CD14-positive monocyte (primary cell): ENCODE measurements around the gene GPR55. TPM values are rescaled to one million over a fixed set of nuclear protein-coding genes. Genes with fewer than 3 reads are reported as not detected.

Source experiments
- DNase-seq, 3 donors: peaks; one replicate each; pipeline ENCODE4 v3.0.0-alpha.2; 2011 to 2022
- H2AFZ ChIP-seq: 2 replicates; pipeline ENCODE4 v1.6.0; 2012; ENCODE audit warnings: mild to moderate bottlenecking, low read depth, low read length, inconsistent platforms; ENCODE audit not compliant: insufficient read depth, poor library complexity, severe bottlenecking
- H3K27ac ChIP-seq, 2 donors: 1 replicate in 1 of 2; 2 replicates in 1 of 2; pipeline ENCODE4 v1.5.1; 2012 to 2013; ENCODE audit warnings: low read length in 2 of 2, control low read depth in 1 of 2, inconsistent platforms in 1 of 2, low read depth in 1 of 2, mild to moderate bottlenecking in 1 of 2
- H3K27me3 ChIP-seq, 2 donors: one replicate each; pipeline versions ENCODE4 v1.6.0 to v1.6.1; 2011 to 2013; ENCODE audit warnings: low read length in 2 of 2; ENCODE audit not compliant: control insufficient read depth in 2 of 2, insufficient read depth in 2 of 2
- H3K36me3 ChIP-seq, 2 donors: replicated peaks in 1 of 2; 1 replicate in 1 of 2; 2 replicates in 1 of 2; pipeline versions ENCODE4 v1.5.1 to v1.6.1; 2012 to 2013; ENCODE audit warnings: low read length in 2 of 2, control low read depth in 1 of 2, inconsistent platforms in 1 of 2, mild to moderate bottlenecking in 1 of 2; ENCODE audit not compliant: insufficient read depth in 2 of 2, control insufficient read depth in 1 of 2
- H3K4me1 ChIP-seq, 2 donors: 1 replicate in 1 of 2; 2 replicates in 1 of 2; pipeline versions ENCODE4 v1.5.1 to v1.6.1; 2012 to 2013; ENCODE audit warnings: low read length in 2 of 2, control low read depth in 1 of 2, inconsistent platforms in 1 of 2, mild to moderate bottlenecking in 1 of 2, moderate library complexity in 1 of 2; ENCODE audit not compliant: insufficient read depth in 2 of 2, control insufficient read depth in 1 of 2
- H3K4me2 ChIP-seq: replicated peaks from 2 replicates; pipeline ENCODE3; 2012; ENCODE audit warnings: low read length, moderate library complexity, mild to moderate bottlenecking; ENCODE audit not compliant: poor library complexity, severe bottlenecking; ENCODE audit errors: extremely low read depth
- H3K4me3 ChIP-seq, 3 experiments: fragments of 200-600 bp in 1 of 3; sonication (generic) in 1 of 3; replicated peaks in 1 of 3; 1 replicate in 2 of 3; 2 replicates in 1 of 3; pipeline ENCODE4 v1.5.1; 2011 to 2013; ENCODE audit warnings: low read length in 3 of 3, mild to moderate bottlenecking in 3 of 3, control low read depth in 2 of 3, low read depth in 2 of 3, inconsistent platforms in 1 of 3, moderate library complexity in 1 of 3
- H3K79me2 ChIP-seq: 2 replicates; pipeline ENCODE4 v1.6.0; 2012; ENCODE audit warnings: mild to moderate bottlenecking, control low read depth, inconsistent platforms, low read length, moderate library complexity; ENCODE audit not compliant: insufficient read depth
- H3K9ac ChIP-seq: 2 replicates; pipeline ENCODE4 v1.6.0; 2017; ENCODE audit warnings: low read length, mild to moderate bottlenecking; ENCODE audit not compliant: insufficient read depth, poor library complexity, severe bottlenecking
- H3K9me3 ChIP-seq, 2 donors: replicated peaks in 1 of 2; 1 replicate in 1 of 2; 2 replicates in 1 of 2; pipeline versions ENCODE4 v1.5.1 to v1.6.1; 2012 to 2013; ENCODE audit warnings: low read length in 2 of 2, control low read depth in 1 of 2; ENCODE audit not compliant: control insufficient read depth in 1 of 2, insufficient read depth in 1 of 2
- H4K20me1 ChIP-seq: 2 replicates; pipeline ENCODE4 v1.6.0; 2012; ENCODE audit warnings: mild to moderate bottlenecking, low read length, control low read depth, moderate library complexity; ENCODE audit not compliant: insufficient read depth
- H3K27ac Mint-ChIP-seq, 7 donors: one replicate each; pipeline ENCODE4 v1.8.0; 2020; ENCODE audit warnings: mild to moderate bottlenecking in 7 of 7, mixed read lengths in 7 of 7, moderate library complexity in 6 of 7, inconsistent platforms in 2 of 7
- H3K27me3 Mint-ChIP-seq, 3 donors: one replicate each; pipeline ENCODE4 v1.8.0; 2021 to 2022; ENCODE audit warnings: low read depth in 3 of 3, mild to moderate bottlenecking in 3 of 3, mixed read lengths in 3 of 3, moderate library complexity in 3 of 3, inconsistent platforms in 1 of 3
- H3K36me3 Mint-ChIP-seq, 2 donors: one replicate each; pipeline ENCODE4 v1.8.0; 2020; ENCODE audit warnings: mixed read lengths in 2 of 2, inconsistent platforms in 1 of 2, mild to moderate bottlenecking in 1 of 2
- H3K4me1 Mint-ChIP-seq: one replicate; pipeline ENCODE4 v1.8.0; 2020; ENCODE audit warnings: mild to moderate bottlenecking, mixed read lengths
- H3K4me3 Mint-ChIP-seq, 2 donors: one replicate each; pipeline ENCODE4 v1.8.0; 2020; ENCODE audit warnings: mild to moderate bottlenecking in 2 of 2, mixed read lengths in 2 of 2, moderate library complexity in 1 of 2
- H3K9me3 Mint-ChIP-seq, 7 donors: one replicate each; pipeline ENCODE4 v1.8.0; 2020 to 2022; ENCODE audit warnings: mixed read lengths in 7 of 7, mild to moderate bottlenecking in 6 of 7, moderate library complexity in 6 of 7, inconsistent platforms in 2 of 7
- WGBS: methylation state at CpG from one replicate; pipeline ENCODE4 v1.1.5; 2013; ENCODE audit warnings: missing lambda C conversion rate; ENCODE audit not compliant: insufficient coverage; 5-methylcytosine and 5-hydroxymethylcytosine counted together
- intact Hi-C, 2 donors: fragments of 100-400 bp; cut with micrococcal nuclease; formaldehyde crosslinking; loops; one replicate each; pipeline versions ENCODE4 v1.15.0 to v1.15.1; 2023
- polyA plus RNA-seq, 3 donors: library from polyadenylated mRNA; depleted of rRNA in 1 of 3; unstranded in 2 of 3; stranded (reverse) in 1 of 3; fragments of 300-500 nt in 2 of 3; fragments of >200 nt in 1 of 3; fragmentation: Illumina TruSeq in 2 of 3; gene quantifications; 1 replicate in 2 of 3; 2 replicates in 1 of 3; pipeline ENCODE4 v1.2.3, GENCODE V29; 2012 to 2021
- TF ChIP-seq, protein P1 (sequence below): fragments of 200-600 bp; IDR thresholded peaks from one replicate; pipeline ENCODE4 v1.8.0; 2022; ENCODE audit warnings: antibody characterized with exemption, mild to moderate bottlenecking

GPR55 gene
- polyA plus RNA-seq, 3 donors, result 0.11 to 0.12 TPM; not detected in 1

DNA sequence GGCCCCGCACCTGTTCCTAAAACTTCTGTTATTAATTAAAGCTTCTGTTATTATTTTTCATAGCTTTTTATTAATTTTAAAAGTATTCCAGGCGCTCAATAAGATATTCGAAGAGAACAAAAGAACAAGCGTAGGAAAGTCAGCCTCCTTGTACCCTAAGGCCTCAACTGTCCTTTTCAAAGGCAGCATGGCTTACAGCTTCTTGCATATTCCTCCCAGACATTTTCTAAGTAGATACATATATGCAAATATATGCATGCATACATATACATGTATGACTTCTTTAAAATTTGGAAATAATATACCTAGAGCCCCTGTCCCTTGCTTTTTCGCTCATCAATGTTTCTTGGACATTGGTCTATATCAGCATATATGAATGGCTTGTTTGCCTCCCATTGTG lies 12.3 kb downstream of the GPR55 start:
- Mint-ChIP-seq H3K36me3 (no peaks in the 10 kb centered on the region), H3K27ac (no peak overlapping the region), H3K27me3 (peaks cover 4 to 8% (median 6%) of the 10 kb centered on the region in 3 donors), H3K4me1 (peaks cover 34% of the 10 kb centered on the region), H3K4me3 (no peak overlapping the region), H3K9me3 (peaks cover 0 to 2% (median 0%) of the 10 kb centered on the region in 7 donors)
- no peak overlapping the region for H3K9ac ChIP-seq
- no peak overlapping the region for H3K27ac ChIP-seq
- peaks cover 24 to 25% of the 10 kb centered on the region in 2 donors for H3K4me1 ChIP-seq
- no peaks in the 10 kb centered on the region for H3K79me2 ChIP-seq
- no peaks in the 10 kb centered on the region for H3K36me3 ChIP-seq
- intact Hi-C loops, result no loop called here
- no peaks in the 10 kb centered on the region for H3K27me3 ChIP-seq
- no peaks in the 10 kb centered on the region for H3K9me3 ChIP-seq
- no peak overlapping the region for H2AFZ ChIP-seq
- H3K4me2 ChIP-seq, result no peak overlapping the region
- no peaks in the 10 kb centered on the region for H4K20me1 ChIP-seq
- no CpG with 5 or more reads among the region's 5 CpGs for WGBS
- DNase-seq, result no peak
- H3K4me3 ChIP-seq, result no peak overlapping the region
- TF ChIP-seq, protein P1, sequence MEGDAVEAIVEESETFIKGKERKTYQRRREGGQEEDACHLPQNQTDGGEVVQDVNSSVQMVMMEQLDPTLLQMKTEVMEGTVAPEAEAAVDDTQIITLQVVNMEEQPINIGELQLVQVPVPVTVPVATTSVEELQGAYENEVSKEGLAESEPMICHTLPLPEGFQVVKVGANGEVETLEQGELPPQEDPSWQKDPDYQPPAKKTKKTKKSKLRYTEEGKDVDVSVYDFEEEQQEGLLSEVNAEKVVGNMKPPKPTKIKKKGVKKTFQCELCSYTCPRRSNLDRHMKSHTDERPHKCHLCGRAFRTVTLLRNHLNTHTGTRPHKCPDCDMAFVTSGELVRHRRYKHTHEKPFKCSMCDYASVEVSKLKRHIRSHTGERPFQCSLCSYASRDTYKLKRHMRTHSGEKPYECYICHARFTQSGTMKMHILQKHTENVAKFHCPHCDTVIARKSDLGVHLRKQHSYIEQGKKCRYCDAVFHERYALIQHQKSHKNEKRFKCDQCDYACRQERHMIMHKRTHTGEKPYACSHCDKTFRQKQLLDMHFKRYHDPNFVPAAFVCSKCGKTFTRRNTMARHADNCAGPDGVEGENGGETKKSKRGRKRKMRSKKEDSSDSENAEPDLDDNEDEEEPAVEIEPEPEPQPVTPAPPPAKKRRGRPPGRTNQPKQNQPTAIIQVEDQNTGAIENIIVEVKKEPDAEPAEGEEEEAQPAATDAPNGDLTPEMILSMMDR, result no peak

DNA sequence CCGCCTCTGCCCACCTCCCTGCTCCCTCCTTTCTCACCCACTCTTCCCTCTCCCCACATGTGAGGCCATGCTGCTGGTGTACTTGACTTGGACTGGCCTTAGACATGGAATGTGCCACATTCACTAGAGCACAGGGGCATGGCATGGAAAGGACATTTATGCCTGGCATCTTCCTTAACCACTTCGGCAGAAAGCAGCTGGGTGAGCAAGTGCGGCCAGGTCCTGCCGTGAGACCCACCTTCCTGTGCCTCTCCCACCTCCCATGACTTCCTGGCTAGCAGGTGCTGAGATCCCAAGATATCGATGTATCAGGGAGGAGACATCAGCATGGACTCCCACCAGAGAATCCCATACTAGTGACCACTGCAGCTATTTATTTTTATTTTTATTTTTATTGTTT lies 13.0 kb downstream of the GPR55 start:
- no peak overlapping the region for H3K4me3 ChIP-seq
- H3K36me3 ChIP-seq, result no peaks in the 10 kb centered on the region
- H3K27ac ChIP-seq, result no peak overlapping the region
- H3K79me2 ChIP-seq, result no peaks in the 10 kb centered on the region
- peaks cover 25% of the 10 kb centered on the region in 2 donors for H3K4me1 ChIP-seq
- no peak overlapping the region for H3K9ac ChIP-seq
- peaks cover 0 to 2% (median 0%) of the 10 kb centered on the region in 7 donors for H3K9me3 Mint-ChIP-seq
- H4K20me1 ChIP-seq, result no peaks in the 10 kb centered on the region
- peaks cover 3 to 8% (median 4%) of the 10 kb centered on the region in 3 donors for H3K27me3 Mint-ChIP-seq
- H2AFZ ChIP-seq, result no peak overlapping the region
- H3K9me3 ChIP-seq, result no peaks in the 10 kb centered on the region
- H3K36me3 Mint-ChIP-seq, result no peaks in the 10 kb centered on the region
- WGBS, result 69% methylated on average over 2 of the region's 5 CpGs
- H3K4me2 ChIP-seq, result no peak overlapping the region
- no peaks in the 10 kb centered on the region for H3K27me3 ChIP-seq
- peaks cover 34% of the 10 kb centered on the region for H3K4me1 Mint-ChIP-seq
- intact Hi-C loops, result no loop called here
- TF ChIP-seq, protein P1, result no peak
- H3K27ac Mint-ChIP-seq, result no peak overlapping the region
- H3K4me3 Mint-ChIP-seq, result no peak overlapping the region
- DNase-seq, result no peak
